CD4-positive, alpha-beta T cell (primary cell): ENCODE results near the gene PPP1R12B. TPM values are rescaled to one million over a fixed set of nuclear protein-coding genes. Genes with fewer than 3 reads are reported as not detected.
"Not testable (repeated sequence)": the region's sequence is repeated elsewhere in the genome, so short reads cannot be mapped to it uniquely, and the experiment has no call there.

Source experiments
- ATAC-seq: fragments of 200-7000 bp; cut with Tn5 transposase; one replicate; pipeline ENCODE4 v1.10.0; 2022; ENCODE audit warnings: mild to moderate bottlenecking; ENCODE audit not compliant: poor library complexity
- CTCF ChIA-PET: fragments of 350-600 bp; sonication (Branson Sonifier 250); formaldehyde crosslinking; loops from one replicate; lab custom pipeline; 2021; ENCODE audit warnings: antibody characterized with exemption, inconsistent platforms; lab: Charles Lee
- POLR2A ChIA-PET: fragments of 350-600 bp; sonication (Branson Sonifier 250); formaldehyde crosslinking; loops from one replicate; lab custom pipeline; 2021; ENCODE audit warnings: antibody characterized with exemption, inconsistent platforms; lab: Charles Lee
- DNase-seq, 14 experiments: peaks; one replicate each; pipeline ENCODE4 v3.0.0-alpha.2; 2013 to 2020; ENCODE audit warnings: mixed read lengths in 2 of 14
- H3K27ac ChIP-seq, 2 donors: one replicate each; pipeline versions ENCODE4 v1.5.1 to v1.7.0; 2013; ENCODE audit warnings: low read length in 2 of 2, low read depth in 1 of 2, mild to moderate bottlenecking in 1 of 2
- H3K27me3 ChIP-seq, 2 experiments: 1 replicate in 1 of 2; 2 replicates in 1 of 2; pipeline versions ENCODE4 v1.6.1 to v1.7.0; 2013; ENCODE audit warnings: low read length in 2 of 2, control low read depth in 1 of 2, mild to moderate bottlenecking in 1 of 2, moderate library complexity in 1 of 2; ENCODE audit not compliant: insufficient read depth in 2 of 2, control insufficient read depth in 1 of 2
- H3K36me3 ChIP-seq: one replicate; pipeline ENCODE4 v1.6.1; 2013; ENCODE audit warnings: low read length, control low read depth; ENCODE audit not compliant: insufficient read depth
- H3K4me1 ChIP-seq: one replicate; pipeline ENCODE4 v1.6.1; 2013; ENCODE audit warnings: low read length, control low read depth; ENCODE audit not compliant: insufficient read depth
- H3K4me3 ChIP-seq: one replicate; pipeline ENCODE4 v1.5.1; 2013; ENCODE audit warnings: mild to moderate bottlenecking, low read length, moderate library complexity
- H3K9me3 ChIP-seq, 2 experiments: 1 replicate in 1 of 2; 2 replicates in 1 of 2; pipeline versions ENCODE4 v1.6.1 to v1.7.0; 2013; ENCODE audit warnings: low read length in 2 of 2, mild to moderate bottlenecking in 2 of 2, control low read depth in 1 of 2, moderate library complexity in 1 of 2; ENCODE audit not compliant: control insufficient read depth in 1 of 2, insufficient read depth in 1 of 2
- H3K27ac Mint-ChIP-seq: one replicate; pipeline ENCODE4 v1.8.0; 2020; ENCODE audit warnings: mixed read lengths
- H3K27me3 Mint-ChIP-seq: one replicate; pipeline ENCODE4 v1.8.0; 2021; ENCODE audit warnings: mixed read lengths
- H3K36me3 Mint-ChIP-seq: one replicate; pipeline ENCODE4 v1.8.0; 2021; ENCODE audit warnings: low read depth, mixed read lengths
- H3K4me1 Mint-ChIP-seq: one replicate; pipeline ENCODE4 v1.8.0; 2021; ENCODE audit warnings: low read depth, mixed read lengths
- H3K4me3 Mint-ChIP-seq: one replicate; pipeline ENCODE4 v1.8.0; 2020; ENCODE audit warnings: mild to moderate bottlenecking, mixed read lengths
- H3K9me3 Mint-ChIP-seq: one replicate; pipeline ENCODE4 v1.8.0; 2020; ENCODE audit warnings: mixed read lengths
- intact Hi-C, 2 experiments: fragments of 100-400 bp; cut with DNase I in 1 of 2; cut with micrococcal nuclease in 1 of 2; formaldehyde crosslinking; loops; one replicate each; pipeline versions ENCODE4 v1.15.1 to v1.9.0; 2023 to 2025; cut with DNase I, micrococcal nuclease
- total RNA-seq, 174 experiments: library from RNA in 2 of 174; stranded (reverse) in 2 of 174; gene quantifications; one replicate each; pipeline ENCODE4 v1.2.3 and lab custom pipeline; 2021 to 2026
- TF ChIP-seq, protein P1 (sequence below): fragments of 200-600 bp; IDR thresholded peaks from one replicate; pipeline ENCODE4 v1.8.0; 2022; ENCODE audit warnings: antibody characterized with exemption, mild to moderate bottlenecking

PPP1R12B gene
- total RNA-seq, 2 experiments from 2014 or later = 15.0 to 15.3 TPM

DNA sequence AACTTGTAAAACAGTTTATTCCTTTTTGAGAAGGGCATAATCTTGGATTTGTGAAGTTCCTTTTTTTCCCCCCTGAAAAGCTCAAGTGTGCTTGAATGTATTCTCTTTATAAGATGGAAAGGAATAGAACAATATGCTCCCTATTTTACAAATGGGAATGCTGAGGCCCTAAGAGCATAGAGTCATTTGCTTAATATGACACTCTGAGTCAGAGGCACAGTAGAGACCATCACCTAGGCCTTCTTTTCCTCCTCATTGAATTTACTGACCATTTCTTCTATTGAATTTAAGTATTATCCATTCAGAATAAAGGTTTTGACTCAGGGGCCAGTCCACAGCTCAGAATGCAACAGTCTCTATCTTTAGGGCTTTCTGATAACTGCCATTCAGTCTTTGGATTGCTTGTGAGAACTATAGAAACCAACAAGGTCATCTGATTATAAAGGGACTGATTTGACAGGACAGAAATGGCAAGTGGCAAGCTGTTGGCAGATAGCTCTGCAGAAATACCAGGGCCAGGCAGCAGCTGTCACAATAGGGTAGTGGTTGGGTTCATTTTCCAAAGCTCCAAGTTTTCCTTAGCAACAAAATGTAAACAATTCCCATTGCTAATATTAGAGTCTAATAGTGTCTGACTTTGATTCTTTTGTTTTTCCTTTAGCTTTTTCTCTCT, 111.1 kb downstream of the PPP1R12B start:
- H3K27ac Mint-ChIP-seq, DNase-seq, H3K9me3 Mint-ChIP-seq, H3K4me1 ChIP-seq, H3K36me3 ChIP-seq, H3K27me3 ChIP-seq, H3K4me3 ChIP-seq, H3K4me1 Mint-ChIP-seq, H3K4me3 Mint-ChIP-seq, CTCF ChIA-PET, POLR2A ChIA-PET, H3K9me3 ChIP-seq, H3K27me3 Mint-ChIP-seq, ATAC-seq, H3K27ac ChIP-seq: not testable (repeated sequence)
- intact Hi-C loops = loop anchor here (10.0 kb wide), 2 partner anchors 325 to 535 kb away; no protein-coding TSS in a partner anchor
- H3K36me3 Mint-ChIP-seq = peaks cover 17% of the 10 kb centered on the region

DNA sequence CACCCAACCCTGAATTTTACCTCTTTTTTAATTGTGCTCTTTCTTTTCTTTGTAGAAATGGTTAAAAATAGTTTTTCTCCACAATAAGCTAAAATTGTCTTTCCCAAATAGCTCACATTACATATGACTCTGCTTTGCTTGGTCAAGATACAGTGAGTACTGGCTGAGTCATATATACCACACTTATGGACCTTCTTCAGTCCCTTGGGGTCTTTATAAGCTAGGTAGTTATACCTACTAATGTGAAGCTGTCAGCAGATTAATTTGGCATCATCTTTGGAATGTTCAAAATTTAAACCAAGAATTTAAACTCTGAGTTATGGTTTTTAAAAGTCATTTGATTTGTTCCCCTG, 111.6 kb downstream of the PPP1R12B start:
- ATAC-seq, H3K4me1 ChIP-seq, H3K27ac Mint-ChIP-seq, H3K4me3 Mint-ChIP-seq, H3K27me3 Mint-ChIP-seq, DNase-seq, H3K9me3 ChIP-seq, POLR2A ChIA-PET, H3K27ac ChIP-seq, H3K4me1 Mint-ChIP-seq, H3K27me3 ChIP-seq, H3K9me3 Mint-ChIP-seq, H3K36me3 ChIP-seq, CTCF ChIA-PET, H3K4me3 ChIP-seq: not testable (repeated sequence)
- H3K36me3 Mint-ChIP-seq = peaks cover 12% of the 10 kb centered on the region
- intact Hi-C loops = loop anchor here (10.0 kb wide), 2 partner anchors 325 to 535 kb away; no protein-coding TSS in a partner anchor

GRCh38 chr1:202462342-202463076, 114.0 kb downstream of the PPP1R12B start:
- no peak for ATAC-seq
- Mint-ChIP-seq H3K4me1 (no peaks in the 10 kb centered on the region), H3K27ac (no peak overlapping the region), H3K36me3 (no peaks in the 10 kb centered on the region), H3K27me3 (no peaks in the 10 kb centered on the region), H3K9me3 (no peaks in the 10 kb centered on the region), H3K4me3 (no peak overlapping the region)
- POLR2A ChIA-PET = no interaction called here
- CTCF ChIA-PET = interaction anchor here (4.5 kb wide), 1 partner anchor 257 kb away, joined by 41 read pairs; no protein-coding TSS in a partner anchor
- intact Hi-C loops = loop anchor here (10.0 kb wide), 2 partner anchors 322 to 532 kb away; no protein-coding TSS in a partner anchor
- TF ChIP-seq, protein P1, sequence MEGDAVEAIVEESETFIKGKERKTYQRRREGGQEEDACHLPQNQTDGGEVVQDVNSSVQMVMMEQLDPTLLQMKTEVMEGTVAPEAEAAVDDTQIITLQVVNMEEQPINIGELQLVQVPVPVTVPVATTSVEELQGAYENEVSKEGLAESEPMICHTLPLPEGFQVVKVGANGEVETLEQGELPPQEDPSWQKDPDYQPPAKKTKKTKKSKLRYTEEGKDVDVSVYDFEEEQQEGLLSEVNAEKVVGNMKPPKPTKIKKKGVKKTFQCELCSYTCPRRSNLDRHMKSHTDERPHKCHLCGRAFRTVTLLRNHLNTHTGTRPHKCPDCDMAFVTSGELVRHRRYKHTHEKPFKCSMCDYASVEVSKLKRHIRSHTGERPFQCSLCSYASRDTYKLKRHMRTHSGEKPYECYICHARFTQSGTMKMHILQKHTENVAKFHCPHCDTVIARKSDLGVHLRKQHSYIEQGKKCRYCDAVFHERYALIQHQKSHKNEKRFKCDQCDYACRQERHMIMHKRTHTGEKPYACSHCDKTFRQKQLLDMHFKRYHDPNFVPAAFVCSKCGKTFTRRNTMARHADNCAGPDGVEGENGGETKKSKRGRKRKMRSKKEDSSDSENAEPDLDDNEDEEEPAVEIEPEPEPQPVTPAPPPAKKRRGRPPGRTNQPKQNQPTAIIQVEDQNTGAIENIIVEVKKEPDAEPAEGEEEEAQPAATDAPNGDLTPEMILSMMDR = no peak
- Histone ChIP-seq H3K27ac (no peak overlapping the region), H3K4me3 (no peak overlapping the region), H3K9me3 (no peaks in the 10 kb centered on the region), H3K36me3 (no peaks in the 10 kb centered on the region), H3K4me1 (no peaks in the 10 kb centered on the region), H3K27me3 (no peaks in the 10 kb centered on the region)
- DNase-seq = no peak

DNA sequence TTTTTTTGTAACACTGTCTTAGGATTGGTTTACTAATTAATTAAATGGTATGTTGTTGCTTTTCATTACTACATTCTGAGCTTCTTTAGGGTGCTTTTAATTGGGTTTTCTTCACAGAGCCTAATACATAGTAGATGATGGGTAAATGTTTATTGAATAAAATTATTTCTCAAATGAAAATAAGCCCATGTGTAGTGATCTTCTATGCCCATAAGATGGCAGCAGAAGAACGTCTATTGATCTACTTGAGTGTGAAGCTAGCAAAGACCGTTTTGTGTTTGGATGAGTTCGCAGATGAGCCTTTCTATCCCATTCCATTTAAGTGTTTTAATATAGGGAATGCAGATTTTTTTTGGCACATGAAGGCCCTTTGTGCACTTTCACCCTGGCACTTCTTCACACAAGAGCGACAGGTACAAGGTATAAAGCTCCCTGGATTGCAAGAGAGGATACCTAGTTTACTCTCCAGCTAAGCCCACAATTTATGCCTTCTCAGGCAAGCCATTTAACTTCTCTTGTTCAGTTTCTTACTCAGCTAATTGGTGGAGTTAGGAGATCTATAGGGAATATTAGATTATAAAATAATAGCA, 115.7 kb downstream of the PPP1R12B start:
- TF ChIP-seq, protein P1 = peak; percentile 62
- H3K36me3 ChIP-seq, H3K27ac Mint-ChIP-seq, H3K4me1 Mint-ChIP-seq, H3K4me3 Mint-ChIP-seq, H3K9me3 Mint-ChIP-seq, H3K27me3 ChIP-seq, H3K4me3 ChIP-seq, H3K27ac ChIP-seq, H3K27me3 Mint-ChIP-seq, H3K36me3 Mint-ChIP-seq, H3K9me3 ChIP-seq, H3K4me1 ChIP-seq: not testable (repeated sequence)
- DNase-seq (peak in 2 of 14 experiments; percentile 13 to 54), ATAC-seq (peak; percentile 62)
- intact Hi-C loops = loop anchor here (1.0 to 10.0 kb wide), 5 partner anchors 161 to 531 kb away; no protein-coding TSS in a partner anchor
- CTCF ChIA-PET = interaction anchor here (0.6 to 4.5 kb wide), 5 partner anchors 9 to 752 kb away, joined by 3 to 41 read pairs (median 3); no protein-coding TSS in a partner anchor
- POLR2A ChIA-PET = interaction anchor here (1.3 kb wide), 1 partner anchor 255 kb away, joined by 3 read pairs; no protein-coding TSS in a partner anchor

DNA sequence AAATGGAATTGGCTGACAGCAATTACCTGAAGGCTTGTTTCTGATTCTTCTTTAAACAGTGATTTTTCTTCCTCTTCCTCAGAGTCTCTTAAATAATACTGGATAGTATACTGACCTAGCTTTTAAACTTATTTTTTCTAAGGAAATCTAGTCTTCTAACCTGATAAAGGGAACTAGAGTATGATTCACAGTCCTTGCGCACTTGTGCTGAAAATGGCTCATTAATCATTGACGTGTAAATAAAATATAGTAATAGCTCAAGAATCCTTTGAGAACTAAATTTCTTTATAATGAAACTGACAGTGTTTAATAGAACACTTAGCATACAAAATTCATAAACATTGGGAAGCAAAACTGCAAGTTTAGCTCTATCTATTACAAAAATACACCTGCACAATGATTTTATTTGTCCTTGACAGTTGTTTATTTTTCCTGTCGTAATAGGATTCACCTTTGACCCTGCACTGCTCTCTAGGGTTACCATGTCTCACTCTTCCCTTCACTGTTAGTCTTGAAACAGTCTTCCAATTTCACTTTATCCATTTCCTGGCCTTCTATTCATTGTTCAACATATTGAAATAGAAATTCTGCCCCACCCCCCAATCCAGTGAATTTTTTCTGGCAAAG, 117.3 kb downstream of the PPP1R12B start:
- POLR2A ChIA-PET, H3K4me3 ChIP-seq, H3K27ac ChIP-seq, H3K4me1 ChIP-seq, H3K27me3 ChIP-seq, H3K27me3 Mint-ChIP-seq, H3K36me3 Mint-ChIP-seq, H3K27ac Mint-ChIP-seq, H3K36me3 ChIP-seq, H3K4me1 Mint-ChIP-seq, H3K4me3 Mint-ChIP-seq, DNase-seq, H3K9me3 Mint-ChIP-seq, H3K9me3 ChIP-seq, ATAC-seq: not testable (repeated sequence)
- CTCF ChIA-PET = interaction anchor here (4.5 kb wide), 1 partner anchor 253 kb away, joined by 41 read pairs; no protein-coding TSS in a partner anchor
- intact Hi-C loops = loop anchor here (2.0 to 10.0 kb wide), 4 partner anchors 159 to 529 kb away; no protein-coding TSS in a partner anchor
